ENCODE data around the gene PPFIBP1.

PPFIBP1 gene

GRCh38 chr12:27524494-27524835 is 459 bp downstream of the PPFIBP1 start:
- Histone ChIP-seq H3K9me3 (ENCODE audit: severe bottlenecking) (no peaks in the 10 kb centered on the region), H3K4me3 (ENCODE audit: severe bottlenecking) (peak overlapping the region; percentile 57), H3K36me3 (ENCODE audit: low read depth) (no peaks in the 10 kb centered on the region), H3K4me1 (ENCODE audit: insufficient read depth, poor library complexity, severe bottlenecking) (peaks cover 4% of the 10 kb centered on the region), H3K27ac (ENCODE audit: poor library complexity, severe bottlenecking) (peak overlapping the region; percentile 67), H3K27me3 (ENCODE audit: insufficient read depth, poor library complexity, severe bottlenecking) (no peaks in the 10 kb centered on the region)
- ATAC-seq (ENCODE audit: low read depth) (peak; percentile 13; the same call in 1 of the 3 replicates), DNase-seq (ENCODE audit: low spot score) (no peak)
- TF ChIP-seq, protein P1, sequence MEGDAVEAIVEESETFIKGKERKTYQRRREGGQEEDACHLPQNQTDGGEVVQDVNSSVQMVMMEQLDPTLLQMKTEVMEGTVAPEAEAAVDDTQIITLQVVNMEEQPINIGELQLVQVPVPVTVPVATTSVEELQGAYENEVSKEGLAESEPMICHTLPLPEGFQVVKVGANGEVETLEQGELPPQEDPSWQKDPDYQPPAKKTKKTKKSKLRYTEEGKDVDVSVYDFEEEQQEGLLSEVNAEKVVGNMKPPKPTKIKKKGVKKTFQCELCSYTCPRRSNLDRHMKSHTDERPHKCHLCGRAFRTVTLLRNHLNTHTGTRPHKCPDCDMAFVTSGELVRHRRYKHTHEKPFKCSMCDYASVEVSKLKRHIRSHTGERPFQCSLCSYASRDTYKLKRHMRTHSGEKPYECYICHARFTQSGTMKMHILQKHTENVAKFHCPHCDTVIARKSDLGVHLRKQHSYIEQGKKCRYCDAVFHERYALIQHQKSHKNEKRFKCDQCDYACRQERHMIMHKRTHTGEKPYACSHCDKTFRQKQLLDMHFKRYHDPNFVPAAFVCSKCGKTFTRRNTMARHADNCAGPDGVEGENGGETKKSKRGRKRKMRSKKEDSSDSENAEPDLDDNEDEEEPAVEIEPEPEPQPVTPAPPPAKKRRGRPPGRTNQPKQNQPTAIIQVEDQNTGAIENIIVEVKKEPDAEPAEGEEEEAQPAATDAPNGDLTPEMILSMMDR (IDR thresholded peaks at IDR 0.05; ENCODE audit: poor library complexity, severe bottlenecking) = peak; percentile 21

GRCh38 chr12:27524839-27525753 is 1.1 kb downstream of the PPFIBP1 start:
- Histone ChIP-seq H3K4me1 (ENCODE audit: insufficient read depth, poor library complexity, severe bottlenecking) (peaks cover 4% of the 10 kb centered on the region), H3K4me3 (ENCODE audit: severe bottlenecking) (peak overlapping the region; percentile 57), H3K27me3 (ENCODE audit: insufficient read depth, poor library complexity, severe bottlenecking) (no peaks in the 10 kb centered on the region), H3K9me3 (ENCODE audit: severe bottlenecking) (no peaks in the 10 kb centered on the region), H3K36me3 (ENCODE audit: low read depth) (no peaks in the 10 kb centered on the region), H3K27ac (ENCODE audit: poor library complexity, severe bottlenecking) (peak overlapping the region; percentile 67)
- TF ChIP-seq, protein P1 (IDR thresholded peaks at IDR 0.05; ENCODE audit: poor library complexity, severe bottlenecking) = peak; percentile 19
- ATAC-seq (ENCODE audit: low read depth) (peak; percentile 34; the same call in 1 of the 3 replicates), DNase-seq (ENCODE audit: low spot score) (no peak)

DNA sequence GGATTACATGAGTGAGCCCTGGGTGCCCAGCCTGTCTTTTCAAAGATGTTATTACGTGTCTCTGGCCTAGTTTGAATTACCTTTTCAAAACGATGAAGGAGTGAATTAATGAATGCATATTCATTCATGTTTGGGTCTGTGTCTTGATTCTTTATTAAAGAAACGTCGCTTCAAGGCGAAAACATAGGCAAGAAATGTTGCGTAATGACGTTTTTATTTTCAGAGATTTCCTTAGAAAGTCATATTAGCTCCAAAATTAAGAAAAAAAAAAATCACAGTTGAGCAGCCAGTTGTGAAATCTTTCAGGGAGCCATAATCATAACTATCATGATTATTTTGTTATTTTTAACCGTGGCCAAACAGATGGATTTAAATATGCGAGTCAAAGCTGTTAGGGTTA is 3.5 kb downstream of the PPFIBP1 start:
- peaks cover 4% of the 10 kb centered on the region for H3K4me1 ChIP-seq (ENCODE audit: insufficient read depth, poor library complexity, severe bottlenecking)
- H3K27me3 ChIP-seq (ENCODE audit: insufficient read depth, poor library complexity, severe bottlenecking) = no peaks in the 10 kb centered on the region
- H3K36me3 ChIP-seq (ENCODE audit: low read depth) = no peaks in the 10 kb centered on the region
- no peak overlapping the region for H3K4me3 ChIP-seq (ENCODE audit: severe bottlenecking)
- TF ChIP-seq, protein P1 (IDR thresholded peaks at IDR 0.05; ENCODE audit: poor library complexity, severe bottlenecking) = no peak
- ATAC-seq (ENCODE audit: low read depth) (no peak), DNase-seq (ENCODE audit: low spot score) (no peak)
- H3K27ac ChIP-seq (ENCODE audit: poor library complexity, severe bottlenecking) = no peak overlapping the region
- no peaks in the 10 kb centered on the region for H3K9me3 ChIP-seq (ENCODE audit: severe bottlenecking)

DNA sequence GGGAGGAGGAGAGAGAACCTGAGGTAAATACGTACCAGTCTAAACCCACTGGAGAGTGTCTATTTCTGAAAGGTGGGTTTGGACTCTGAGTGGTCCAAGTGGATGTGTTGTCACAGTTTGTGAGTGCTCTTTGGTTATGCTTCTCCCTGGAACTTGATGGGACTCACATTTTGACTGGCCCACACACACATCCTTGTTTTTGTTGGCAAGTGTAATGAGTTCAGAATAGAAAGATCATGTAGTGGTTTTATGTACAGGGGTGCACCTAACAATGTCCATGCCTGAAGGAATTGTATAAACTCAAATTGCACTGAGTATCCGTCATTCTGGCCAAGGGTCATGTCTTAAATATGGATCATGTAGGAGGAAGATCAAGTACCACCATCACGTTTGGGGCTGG is 4.8 kb downstream of the PPFIBP1 start:
- Histone ChIP-seq H3K4me3 (ENCODE audit: severe bottlenecking) (no peak overlapping the region), H3K36me3 (ENCODE audit: low read depth) (no peaks in the 10 kb centered on the region), H3K9me3 (ENCODE audit: severe bottlenecking) (no peaks in the 10 kb centered on the region), H3K27ac (ENCODE audit: poor library complexity, severe bottlenecking) (no peak overlapping the region), H3K27me3 (ENCODE audit: insufficient read depth, poor library complexity, severe bottlenecking) (no peaks in the 10 kb centered on the region), H3K4me1 (ENCODE audit: insufficient read depth, poor library complexity, severe bottlenecking) (no peaks in the 10 kb centered on the region)
- ATAC-seq (ENCODE audit: low read depth) (no peak), DNase-seq (ENCODE audit: low spot score) (no peak)
- TF ChIP-seq, protein P1 (IDR thresholded peaks at IDR 0.05; ENCODE audit: poor library complexity, severe bottlenecking) = no peak

Measured in RWPE2 (cell line).